ENCODE results near the gene HOMER2.

The HOMER2 gene

DNA sequence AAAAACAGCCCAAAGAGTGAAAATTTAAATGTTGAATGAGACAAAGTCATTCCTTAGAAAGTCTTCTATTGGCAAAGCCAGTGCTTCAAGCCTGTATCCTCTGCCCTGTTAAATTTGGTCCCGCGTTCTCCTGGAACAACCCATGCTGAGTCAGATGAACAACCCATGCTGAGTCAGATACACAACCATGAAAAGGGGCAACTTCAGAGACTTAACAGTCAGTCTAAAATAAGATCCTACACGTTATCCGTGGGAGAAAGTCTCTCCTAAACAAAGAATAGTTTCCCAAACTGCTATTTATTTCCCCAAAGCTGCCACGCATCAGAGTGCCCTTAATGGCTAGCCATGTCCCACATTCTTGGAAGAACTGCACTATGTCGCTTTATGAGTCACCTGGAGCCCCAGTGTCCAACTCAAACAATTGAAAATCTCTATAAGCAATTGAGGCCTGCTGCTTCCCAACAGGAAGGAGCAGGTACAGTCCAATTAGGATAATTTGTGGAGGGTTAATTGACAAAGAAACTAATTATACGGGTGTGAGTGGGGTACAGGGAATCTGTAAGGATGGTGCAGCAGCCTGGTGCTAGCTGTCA, 77.0 kb downstream of the HOMER2 start:
- no peak for DNase-seq (ENCODE audit: low read depth)

DNA sequence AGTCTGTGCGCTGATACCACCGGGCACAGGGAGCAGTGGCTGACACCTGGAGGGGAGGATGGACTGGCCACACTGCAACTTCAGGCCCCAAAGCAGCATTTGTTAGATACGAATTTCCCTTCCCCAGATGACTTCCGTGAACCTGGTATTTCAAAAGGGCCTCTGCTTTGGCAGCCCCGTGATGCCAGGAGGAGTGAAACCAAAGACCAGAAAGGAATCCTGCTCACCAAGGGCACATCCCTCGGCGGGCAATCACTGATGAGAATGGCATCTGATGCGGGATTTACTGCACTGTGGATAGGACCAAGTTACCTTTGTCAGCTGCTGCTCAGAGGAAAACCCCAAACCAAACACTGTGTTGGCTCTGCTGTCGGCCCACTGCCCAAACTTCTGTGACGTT, 77.6 kb downstream of the HOMER2 start:
- no peak for TF ChIP-seq CTCF (conservative IDR thresholded peaks at IDR 0.05; ENCODE audit: low read depth, low read length)
- no peak overlapping the region for H3K4me3 ChIP-seq (ENCODE audit: low read length)
- DNase-seq (ENCODE audit: low read depth) = no peak

More for the DNA sequence above, 77.0 kb downstream of the HOMER2 start:
- no peak for TF ChIP-seq CTCF (conservative IDR thresholded peaks at IDR 0.05; ENCODE audit: low read depth, low read length)
- no peak overlapping the region for H3K4me3 ChIP-seq (ENCODE audit: low read length)

DNA sequence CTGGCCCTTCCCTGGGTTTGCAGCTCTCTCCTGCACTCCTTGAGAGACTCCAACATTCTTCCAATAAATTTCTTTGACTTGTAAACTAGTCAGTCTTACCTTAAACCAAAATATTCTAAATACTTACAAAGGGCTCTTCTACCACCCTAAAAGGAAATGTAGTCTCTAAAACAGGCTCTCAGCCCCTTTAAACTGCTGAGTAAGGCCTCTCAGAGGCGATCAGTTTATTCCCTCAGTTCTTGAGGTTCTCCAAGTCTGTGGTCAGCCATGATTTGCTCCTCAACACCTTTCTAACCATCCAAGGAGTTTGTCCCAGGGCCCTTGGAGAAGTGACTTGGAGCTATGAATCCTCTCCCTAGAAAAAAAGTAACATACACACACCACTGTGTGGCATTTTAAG, 78.3 kb downstream of the HOMER2 start:
- H3K4me3 ChIP-seq (ENCODE audit: low read length) = no peak overlapping the region
- TF ChIP-seq CTCF (conservative IDR thresholded peaks at IDR 0.05; ENCODE audit: low read depth, low read length) = no peak
- DNase-seq (ENCODE audit: low read depth) = no peak

- no peak for TF ChIP-seq CTCF (conservative IDR thresholded peaks at IDR 0.05; ENCODE audit: low read depth, low read length)
- no peak overlapping the region for H3K4me3 ChIP-seq (ENCODE audit: low read length)
- no peak for DNase-seq (ENCODE audit: low read depth)
These were observed 79.4 kb downstream of the HOMER2 start for GRCh38 chr15:82873000-82873680.

GRCh38 chr15:82871832-82872484, 80.6 kb downstream of the HOMER2 start:
- TF ChIP-seq CTCF (conservative IDR thresholded peaks at IDR 0.05; ENCODE audit: low read depth, low read length) = no peak
- no peak overlapping the region for H3K4me3 ChIP-seq (ENCODE audit: low read length)
- no peak for DNase-seq (ENCODE audit: low read depth)

- no peak overlapping the region for H3K4me3 ChIP-seq (ENCODE audit: low read length)
- TF ChIP-seq CTCF (conservative IDR thresholded peaks at IDR 0.05; ENCODE audit: low read depth, low read length) = no peak
- DNase-seq (ENCODE audit: low read depth) = no peak
These were observed 81.2 kb downstream of the HOMER2 start for GRCh38 chr15:82871358-82871757.

Measured in retinal pigment epithelial cell (primary cell).